K562 (cell line): ENCODE measurements around the gene LCLAT1. TPM values are rescaled to one million over a fixed set of nuclear protein-coding genes. Genes with fewer than 3 reads are reported as not detected.

ENCODE experiments used
- BRF1 ChIP-seq: IDR thresholded peaks from 3 replicates; pipeline ENCODE4 v1.6.1; 2011; ENCODE audit warnings: borderline replicate concordance, mild to moderate bottlenecking; ENCODE audit not compliant: insufficient read length; ENCODE audit errors: extremely low read depth
- FOSL1 ChIP-seq: fragments of 200-800 bp; sonication (Bioruptor generic); conservative IDR thresholded peaks from 2 replicates; pipeline ENCODE4 v1.6.1; 2016; ENCODE audit warnings: missing genetic modification characterization, missing compliant biosample characterization
- HCFC1 ChIP-seq: IDR thresholded peaks from 2 replicates; pipeline ENCODE4 v1.6.1; 2012; ENCODE audit warnings: low read depth, low read length, improper control_type of control experiment
- JUND ChIP-seq, 2 experiments: IDR thresholded peaks; 2 replicates in 1 of 2; 3 replicates in 1 of 2; pipeline ENCODE4 v1.6.1; 2011; ENCODE audit warnings: borderline replicate concordance in 2 of 2, low read depth in 2 of 2, low read length in 2 of 2, improper control_type of control experiment in 1 of 2, missing biosample characterization in 1 of 2, missing genetic modification characterization in 1 of 2, missing genetic modification reagents in 1 of 2
- MEF2A ChIP-seq: IDR thresholded peaks from 2 replicates; pipeline ENCODE4 v1.6.1; 2011; ENCODE audit warnings: low read depth, mild to moderate bottlenecking, low read length, moderate library complexity; ENCODE audit not compliant: control insufficient read depth
- RBM14 ChIP-seq: fragments of 200-400 bp; formaldehyde crosslinking; IDR thresholded peaks from 2 replicates; pipeline ENCODE4 v1.6.1; 2018; ENCODE audit warnings: low read depth, mild to moderate bottlenecking, low read length, moderate library complexity, borderline replicate concordance; ENCODE audit not compliant: insufficient read depth
- YBX1 ChIP-seq: fragments of 450-650 bp; IDR thresholded peaks from 2 replicates; pipeline ENCODE4 v1.7.1; 2016; ENCODE audit warnings: mild to moderate bottlenecking
- ZBED1 ChIP-seq: IDR thresholded peaks from 2 replicates; pipeline ENCODE4 v1.6.1; 2014
- ZC3H4 ChIP-seq: sonication (generic); formaldehyde crosslinking; IDR thresholded peaks from 2 replicates; pipeline ENCODE4 v1.9.0; 2021; ENCODE audit warnings: missing genetic modification reagents, borderline replicate concordance
- polyA plus RNA-seq, 8 experiments: library from polyadenylated mRNA; depleted of rRNA in 4 of 8; stranded (reverse) in 5 of 8; unstranded in 3 of 8; fragments of >200 nt; fragmentation: Nextera tagmentation in 2 of 8; fragmentation: Illumina TruSeq in 1 of 8; extraction: Ambion mirVana in 2 of 8; extraction: Trizol in 1 of 8; gene quantifications; 2 replicates each; pipeline versions ENCODE4 v1.2.1 to v1.2.3, GENCODE V29; 2011 to 2014; ENCODE audit warnings: inconsistent platforms in 1 of 8, missing spikeins in 1 of 8
- total RNA-seq, 7 experiments: library from RNA; depleted of rRNA in 6 of 7; stranded (reverse); fragments of >200 nt in 6 of 7; fragmentation: Illumina TruSeq in 2 of 7; extraction: Trizol in 2 of 7; gene quantifications; 2 replicates each; pipeline versions ENCODE4 v1.2.1 to v1.2.3, GENCODE V29; 2011 to 2021; ENCODE audit warnings: low replicate concordance in 1 of 7
- TF ChIP-seq, protein P1 (sequence below): fragments of 200-800 bp; sonication (Bioruptor generic); IDR thresholded peaks from 2 replicates; pipeline ENCODE4 v1.6.1; 2017; ENCODE audit warnings: missing genetic modification characterization, missing compliant biosample characterization
- TF ChIP-seq, protein P2 (sequence below): fragments of 250-450 bp; sonication (Bioruptor Pico); IDR thresholded peaks from 2 replicates; pipeline ENCODE4 v1.5.1; 2021; ENCODE audit warnings: mild to moderate bottlenecking
- TF ChIP-seq, protein P3 (sequence below): fragments of 250-450 bp; sonication (Bioruptor Pico); IDR thresholded peaks from 2 replicates; pipeline ENCODE4 v1.8.0; 2021; ENCODE audit warnings: borderline replicate concordance, mild to moderate bottlenecking, moderate library complexity; ENCODE audit not compliant: poor library complexity, severe bottlenecking
- TF ChIP-seq, protein P4 (sequence below): fragments of 250-450 bp; sonication (Bioruptor Pico); IDR thresholded peaks from 2 replicates; pipeline ENCODE4 v1.4.0; 2020; ENCODE audit warnings: borderline replicate concordance

Gene LCLAT1
- total and polyA plus RNA-seq, 9 of the 15 experiments (the other 6 are each of a cell fraction or from before 2014, with no cell fraction given) = 8.9 to 63.3 (median 25.4) TPM

DNA sequence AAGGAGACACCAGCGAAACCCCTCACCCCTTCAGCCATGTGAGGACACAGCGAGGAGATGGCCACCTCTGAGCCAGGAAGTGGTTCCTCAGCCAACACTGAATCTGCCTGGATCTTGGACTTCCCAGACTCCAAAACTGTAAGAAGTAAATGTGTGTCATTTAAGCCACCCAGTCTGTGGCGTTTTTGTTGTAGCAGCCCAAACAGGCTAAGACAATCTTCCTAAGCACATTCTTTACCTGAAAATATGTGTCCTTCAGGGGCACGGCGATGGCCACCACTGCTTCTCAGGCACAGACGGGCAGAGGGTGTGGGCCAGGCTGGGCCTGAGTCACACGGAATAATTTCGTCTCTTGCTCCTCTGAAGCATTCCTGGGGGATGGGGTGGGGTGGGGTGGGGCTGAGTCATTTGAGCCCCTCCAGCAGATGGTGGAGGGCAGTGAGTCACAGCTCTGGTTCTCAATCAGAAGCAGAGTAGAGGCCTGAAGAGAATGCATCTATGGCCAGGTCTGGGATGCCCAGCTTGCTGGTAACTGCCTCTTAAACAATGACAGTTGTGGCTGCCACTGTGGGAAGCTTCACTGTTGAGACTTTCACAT lies 217.8 kb downstream of the LCLAT1 start (continued):
- TF ChIP-seq, protein P1, sequence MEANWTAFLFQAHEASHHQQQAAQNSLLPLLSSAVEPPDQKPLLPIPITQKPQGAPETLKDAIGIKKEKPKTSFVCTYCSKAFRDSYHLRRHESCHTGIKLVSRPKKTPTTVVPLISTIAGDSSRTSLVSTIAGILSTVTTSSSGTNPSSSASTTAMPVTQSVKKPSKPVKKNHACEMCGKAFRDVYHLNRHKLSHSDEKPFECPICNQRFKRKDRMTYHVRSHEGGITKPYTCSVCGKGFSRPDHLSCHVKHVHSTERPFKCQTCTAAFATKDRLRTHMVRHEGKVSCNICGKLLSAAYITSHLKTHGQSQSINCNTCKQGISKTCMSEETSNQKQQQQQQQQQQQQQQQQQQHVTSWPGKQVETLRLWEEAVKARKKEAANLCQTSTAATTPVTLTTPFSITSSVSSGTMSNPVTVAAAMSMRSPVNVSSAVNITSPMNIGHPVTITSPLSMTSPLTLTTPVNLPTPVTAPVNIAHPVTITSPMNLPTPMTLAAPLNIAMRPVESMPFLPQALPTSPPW (CRISPR knock-in tag) = peak; percentile 24; the same call in 1 of the 2 replicates
- peak; percentile 53; the same call in 1 of the 2 replicates for TF ChIP-seq JUND (IDR thresholded peaks at IDR 0.05; ENCODE audit: borderline replicate concordance, low read depth, low read length)
- TF ChIP-seq JUND (tag; IDR thresholded peaks at IDR 0.05; ENCODE audit: borderline replicate concordance, low read depth, low read length) = no peak
- TF ChIP-seq, protein P2, sequence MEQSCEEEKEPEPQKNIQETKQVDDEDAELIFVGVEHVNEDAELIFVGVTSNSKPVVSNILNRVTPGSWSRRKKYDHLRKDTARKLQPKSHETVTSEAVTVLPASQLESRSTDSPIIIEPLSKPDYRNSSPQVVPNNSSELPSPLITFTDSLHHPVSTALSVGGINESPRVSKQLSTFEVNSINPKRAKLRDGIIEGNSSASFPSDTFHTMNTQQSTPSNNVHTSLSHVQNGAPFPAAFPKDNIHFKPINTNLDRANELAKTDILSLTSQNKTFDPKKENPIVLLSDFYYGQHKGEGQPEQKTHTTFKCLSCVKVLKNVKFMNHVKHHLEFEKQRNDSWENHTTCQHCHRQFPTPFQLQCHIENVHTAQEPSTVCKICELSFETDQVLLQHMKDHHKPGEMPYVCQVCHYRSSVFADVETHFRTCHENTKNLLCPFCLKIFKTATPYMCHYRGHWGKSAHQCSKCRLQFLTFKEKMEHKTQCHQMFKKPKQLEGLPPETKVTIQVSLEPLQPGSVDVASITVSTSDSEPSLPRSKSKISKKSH (CRISPR knock-in tag) = no peak
- TF ChIP-seq ZC3H4 = no peak
- TF ChIP-seq, protein P3, sequence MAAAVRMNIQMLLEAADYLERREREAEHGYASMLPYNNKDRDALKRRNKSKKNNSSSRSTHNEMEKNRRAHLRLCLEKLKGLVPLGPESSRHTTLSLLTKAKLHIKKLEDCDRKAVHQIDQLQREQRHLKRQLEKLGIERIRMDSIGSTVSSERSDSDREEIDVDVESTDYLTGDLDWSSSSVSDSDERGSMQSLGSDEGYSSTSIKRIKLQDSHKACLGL (CRISPR knock-in tag) = no peak
- no peak for TF ChIP-seq HCFC1
- peak; percentile 79 for TF ChIP-seq FOSL1 (tag)
- no peak for TF ChIP-seq MEF2A
- no peak for TF ChIP-seq YBX1
- TF ChIP-seq, protein P4, sequence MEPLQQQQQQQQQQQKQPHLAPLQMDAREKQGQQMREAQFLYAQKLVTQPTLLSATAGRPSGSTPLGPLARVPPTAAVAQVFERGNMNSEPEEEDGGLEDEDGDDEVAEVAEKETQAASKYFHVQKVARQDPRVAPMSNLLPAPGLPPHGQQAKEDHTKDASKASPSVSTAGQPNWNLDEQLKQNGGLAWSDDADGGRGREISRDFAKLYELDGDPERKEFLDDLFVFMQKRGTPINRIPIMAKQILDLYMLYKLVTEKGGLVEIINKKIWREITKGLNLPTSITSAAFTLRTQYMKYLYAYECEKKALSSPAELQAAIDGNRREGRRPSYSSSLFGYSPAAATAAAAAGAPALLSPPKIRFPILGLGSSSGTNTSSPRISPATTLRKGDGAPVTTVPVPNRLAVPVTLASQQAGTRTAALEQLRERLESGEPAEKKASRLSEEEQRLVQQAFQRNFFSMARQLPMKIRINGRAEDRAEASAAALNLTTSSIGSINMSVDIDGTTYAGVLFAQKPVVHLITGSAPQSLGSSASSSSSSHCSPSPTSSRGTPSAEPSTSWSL = no peak
- no peak for TF ChIP-seq BRF1
- no peak for TF ChIP-seq ZBED1
- no peak for TF ChIP-seq RBM14
